A549 (cell line): ENCODE data around the gene PRKAG2. TPM values are rescaled to one million over a fixed set of nuclear protein-coding genes. Genes with fewer than 3 reads are reported as not detected.

Experiments
- ATAC-seq, 2 experiments: fragments of 200-7000 bp in 1 of 2; fragments of >200 bp in 1 of 2; cut with Nextera tagmentation in 1 of 2; cut with Tn5 transposase in 1 of 2; 3 replicates each; pipeline versions ENCODE4 v1.8.0 to v1.9.1; 2018 to 2020; ENCODE audit warnings: mild to moderate bottlenecking in 1 of 2, moderate library complexity in 1 of 2
- CTCF ChIA-PET: fragments of 300-600 bp; sonication (Branson Sonifier 250); formaldehyde crosslinking; extraction: SDS; loops from one replicate; lab custom pipeline; 2021; ENCODE audit warnings: antibody characterized with exemption, inconsistent platforms; lab: Yijun Ruan, JAX
- POLR2A ChIA-PET: fragments of 350-600 bp; formaldehyde crosslinking; extraction: SDS; loops from one replicate; lab custom pipeline; 2021; ENCODE audit warnings: antibody characterized with exemption, inconsistent platforms; lab: Yijun Ruan, JAX
- DNase-seq, 2 experiments: peaks; one replicate each; pipeline versions ENCODE4 v3.0.0 to v3.0.0-alpha.2; 2011 to 2016; ENCODE audit warnings: low read depth in 1 of 2, low spot score in 1 of 2
- FAIRE-seq: peaks from 2 replicates; lab custom pipeline; 2011; peaks lifted over from hg19 to GRCh38; lab: Jason Lieb, UNC
- H3K27ac ChIP-seq, 2 experiments: fragments of >200 bp; sonication (Bioruptor Twin); formaldehyde crosslinking; 3 replicates each; pipeline ENCODE4 v1.5.1; 2016 to 2017
- H3K4me1 ChIP-seq: fragments of >200 bp; sonication (Bioruptor Twin); formaldehyde crosslinking; 3 replicates; pipeline ENCODE4 v1.6.1; 2016
- H3K4me2 ChIP-seq: fragments of >200 bp; sonication (Bioruptor Twin); formaldehyde crosslinking; 3 replicates; pipeline ENCODE4 v1.6.1; 2016
- H3K4me3 ChIP-seq: fragments of >200 bp; sonication (Bioruptor Twin); formaldehyde crosslinking; 3 replicates; pipeline ENCODE4 v1.5.1; 2016
- H3K9me3 ChIP-seq: fragments of >200 bp; sonication (Bioruptor Twin); formaldehyde crosslinking; 3 replicates; pipeline ENCODE4 v1.6.1; 2016
- ATOH8 ChIP-seq: fragments of 250-450 bp; sonication (Bioruptor Pico); IDR thresholded peaks from 2 replicates; pipeline ENCODE4 v1.5.0; 2020; ENCODE audit warnings: low read depth, mild to moderate bottlenecking, moderate library complexity
- CEBPB ChIP-seq, 2 experiments: fragments of >200 bp in 1 of 2; sonication (Bioruptor Twin) in 1 of 2; formaldehyde crosslinking in 1 of 2; IDR thresholded peaks; 2 replicates each; pipeline ENCODE4 v1.6.1; 2012 to 2016
- E2F6 ChIP-seq: IDR thresholded peaks from 2 replicates; pipeline ENCODE4 v1.6.1; 2012; ENCODE audit warnings: low read depth, borderline replicate concordance
- ELK1 ChIP-seq: fragments of 150-350 bp; IDR thresholded peaks from 2 replicates; pipeline ENCODE4 v1.6.1; 2014; ENCODE audit warnings: low read depth, mild to moderate bottlenecking, low read length
- EP300 ChIP-seq, 2 experiments: fragments of >200 bp; sonication (Bioruptor Twin); formaldehyde crosslinking; IDR thresholded peaks; 2 replicates in 1 of 2; 3 replicates in 1 of 2; pipeline ENCODE4 v1.6.1; 2016 to 2017
- FOSL2 ChIP-seq, 2 experiments: fragments of 450-650 bp in 1 of 2; fragments of >200 bp in 1 of 2; sonication (Bioruptor Twin) in 1 of 2; formaldehyde crosslinking; IDR thresholded peaks; 2 replicates each; pipeline versions ENCODE4 v1.5.0 to v1.6.1; 2016 to 2020; ENCODE audit warnings: mild to moderate bottlenecking in 1 of 2, moderate library complexity in 1 of 2
- HES2 ChIP-seq: fragments of >200 bp; sonication (Bioruptor Twin); formaldehyde crosslinking; IDR thresholded peaks from 2 replicates; pipeline ENCODE4 v1.6.1; 2016
- HMGXB4 ChIP-seq: fragments of 250-450 bp; sonication (Bioruptor Pico); IDR thresholded peaks from 2 replicates; pipeline ENCODE4 v1.5.0; 2021; ENCODE audit warnings: mild to moderate bottlenecking, moderate library complexity, borderline replicate concordance
- HOXA7 ChIP-seq: fragments of 250-450 bp; sonication (Bioruptor Pico); IDR thresholded peaks from 2 replicates; pipeline ENCODE4 v1.5.0; 2020; ENCODE audit warnings: mild to moderate bottlenecking, moderate library complexity
- HOXB5 ChIP-seq: fragments of 250-450 bp; sonication (Bioruptor Pico); IDR thresholded peaks from 2 replicates; pipeline ENCODE4 v1.5.0; 2020; ENCODE audit warnings: mild to moderate bottlenecking, moderate library complexity
- KDM1A ChIP-seq: fragments of 200-600 bp; sonication (generic); IDR thresholded peaks from 2 replicates; pipeline ENCODE4 v1.6.1; 2016; ENCODE audit warnings: low read depth, mild to moderate bottlenecking
- MAFK ChIP-seq: fragments of 450-650 bp; IDR thresholded peaks from 2 replicates; pipeline ENCODE4 v1.6.1; 2014; ENCODE audit not compliant: partially characterized antibody
- NPAS2 ChIP-seq: fragments of 250-450 bp; sonication (Bioruptor Pico); IDR thresholded peaks from 2 replicates; pipeline ENCODE4 v1.8.0; 2022; ENCODE audit warnings: mild to moderate bottlenecking, moderate library complexity, borderline replicate concordance
- NR3C1 ChIP-seq: fragments of >200 bp; sonication (Bioruptor Twin); formaldehyde crosslinking; IDR thresholded peaks from 3 replicates; pipeline ENCODE4 v1.6.1; 2017
- PBX3 ChIP-seq: IDR thresholded peaks from 2 replicates; pipeline ENCODE4 v1.6.1; 2012
- POLR2AphosphoS2 ChIP-seq: conservative IDR thresholded peaks from 2 replicates; pipeline ENCODE4 v1.6.1; 2012; ENCODE audit warnings: low read length, improper control_type of control experiment, inconsistent platforms
- RAD21 ChIP-seq, 2 experiments: fragments of >200 bp in 1 of 2; sonication (Bioruptor Twin) in 1 of 2; formaldehyde crosslinking in 1 of 2; IDR thresholded peaks in 1 of 2; conservative IDR thresholded peaks in 1 of 2; 2 replicates in 1 of 2; 3 replicates in 1 of 2; pipeline ENCODE4 v1.6.1; 2012 to 2018; ENCODE audit warnings: inconsistent platforms in 1 of 2
- RCOR1 ChIP-seq: fragments of 150-350 bp; IDR thresholded peaks from 2 replicates; pipeline ENCODE4 v1.6.1; 2014; ENCODE audit warnings: antibody characterized with exemption, low read length, low read depth
- REST ChIP-seq: fragments of 200-600 bp; sonication (generic); IDR thresholded peaks from 2 replicates; pipeline ENCODE4 v1.6.1; 2016; ENCODE audit warnings: antibody characterized with exemption, mild to moderate bottlenecking, moderate library complexity
- RNF2 ChIP-seq: fragments of 200-600 bp; sonication (generic); IDR thresholded peaks from 2 replicates; pipeline ENCODE4 v1.6.1; 2016; ENCODE audit warnings: low read depth, mild to moderate bottlenecking, antibody characterized with exemption, moderate library complexity, borderline replicate concordance
- SREBF2 ChIP-seq: fragments of 450-650 bp; IDR thresholded peaks from 2 replicates; pipeline ENCODE4 v1.6.1; 2014; ENCODE audit warnings: mild to moderate bottlenecking, moderate library complexity
- ZFP36 ChIP-seq: fragments of 450-650 bp; IDR thresholded peaks from 2 replicates; pipeline ENCODE4 v1.6.1; 2014; ENCODE audit warnings: borderline replicate concordance; ENCODE audit not compliant: partially characterized antibody
- ZNF302 ChIP-seq: fragments of 250-450 bp; sonication (Bioruptor Pico); IDR thresholded peaks from 2 replicates; pipeline ENCODE4 v1.9.0; 2021; ENCODE audit warnings: inconsistent platforms, mild to moderate bottlenecking, moderate library complexity
- WGBS: methylation state at CpG from one replicate; pipeline ENCODE4 v1.1.6; 2017; ENCODE audit errors: missing lambda C conversion rate; 5-methylcytosine and 5-hydroxymethylcytosine counted together
- polyA plus RNA-seq, 4 experiments: library from polyadenylated mRNA; depleted of rRNA in 3 of 4; stranded (reverse); fragments of >200 nt; fragmentation: RNase III in 1 of 4; extraction: RNeasy Plus Mini Kit Qiagen cat#74134 plus additional on column Dnase treatment in 1 of 4; gene quantifications; 2 replicates in 3 of 4; 3 replicates in 1 of 4; pipeline ENCODE4 v1.2.3, GENCODE V29; 2011 to 2017

The PRKAG2 gene
- polyA plus RNA-seq, 2 of the 4 experiments (the other 2 are of a cell fraction): 26.5 to 31.7 TPM

GRCh38 chr7:151851145-151851751 lies 25.7 kb downstream of the PRKAG2 start:
- H3K4me3 ChIP-seq: no peak overlapping the region
- CTCF ChIA-PET: interaction anchor here (0.6 to 3.8 kb wide), 4 partner anchors 20 to 82 kb away, joined by 3 to 19 read pairs (median 4); no protein-coding TSS in a partner anchor
- DNase-seq: no peak
- 87% methylated on average over 16 of the region's 16 CpGs for WGBS
- no peaks in the 10 kb centered on the region for H3K4me1 ChIP-seq
- no peak overlapping the region for H3K4me2 ChIP-seq
- FAIRE-seq: no peak
- no peak for TF ChIP-seq SREBF2
- TF ChIP-seq NPAS2 (CRISPR knock-in tag): no peak
- no peak for TF ChIP-seq E2F6
- no peak for TF ChIP-seq EP300 (IDR thresholded peaks at IDR 0.05)
- TF ChIP-seq ZFP36: no peak
- no peak for TF ChIP-seq HMGXB4
- no peak for TF ChIP-seq RCOR1
- TF ChIP-seq MAFK: no peak
- TF ChIP-seq ZNF302 (CRISPR knock-in tag): no peak
- TF ChIP-seq NR3C1: no peak
- TF ChIP-seq HOXB5: no peak
- H3K27ac ChIP-seq: no peak overlapping the region
- no peaks in the 10 kb centered on the region for H3K9me3 ChIP-seq
- ATAC-seq: no peak
- POLR2A ChIA-PET: no interaction called here

GRCh38 chr7:151850491-151851124 lies 26.3 kb downstream of the PRKAG2 start:
- Histone ChIP-seq H3K4me1 (0 out of 3 replicates have a peak, but pooled peaks cover under 1% of the 10 kb centered on the region), H3K9me3 (no peaks in the 10 kb centered on the region), H3K27ac (no peak overlapping the region), H3K4me3 (no peak overlapping the region), H3K4me2 (no peak overlapping the region)
- POLR2A ChIA-PET: no interaction called here
- DNase-seq: no peak
- no peak for FAIRE-seq
- no peak for TF ChIP-seq HOXA7
- no peak for TF ChIP-seq REST
- TF ChIP-seq ATOH8 (CRISPR knock-in tag): no peak
- no peak for TF ChIP-seq HOXB5
- no peak for TF ChIP-seq POLR2AphosphoS2
- TF ChIP-seq HES2: no peak
- TF ChIP-seq ELK1: no peak
- TF ChIP-seq FOSL2 (IDR thresholded peaks at IDR 0.05): no peak
- no peak for TF ChIP-seq FOSL2 (CRISPR knock-in tag; IDR thresholded peaks at IDR 0.05)
- TF ChIP-seq KDM1A: no peak
- TF ChIP-seq PBX3: no peak
- no peak for TF ChIP-seq RNF2
- no peak for TF ChIP-seq RAD21 (conservative IDR thresholded peaks at IDR 0.05 in 1 of 2, IDR thresholded peaks at IDR 0.05 in 1 of 2)
- no peak for TF ChIP-seq CEBPB (IDR thresholded peaks at IDR 0.05)
- CTCF ChIA-PET: interaction anchor here (3.8 kb wide), 1 partner anchor 68 kb away, joined by 19 read pairs; no protein-coding TSS in a partner anchor
- no peak for ATAC-seq
- 88% methylated on average over 19 of the region's 19 CpGs for WGBS
